GM21515 (cell line): ENCODE measurements around the gene SKI.

ENCODE experiments used
- ATAC-seq: cut with Tn5 transposase; IDR thresholded peaks from one replicate; pipeline ENCODE4 v1.9.1; 2021; ENCODE audit not compliant: unreplicated experiment

The SKI gene

GRCh38 chr1:2274929-2275475, 46.9 kb downstream of the SKI start:
- ATAC-seq: no peak

- no peak for ATAC-seq
Measured at GRCh38 chr1:2275796-2276536, 47.8 kb downstream of the SKI start.

- no peak for ATAC-seq
Measured at GRCh38 chr1:2276803-2277580, 48.9 kb downstream of the SKI start.

GRCh38 chr1:2277741-2278488, 49.8 kb downstream of the SKI start:
- no peak for ATAC-seq

- ATAC-seq: no peak
Measured at GRCh38 chr1:2278591-2279209, 50.6 kb downstream of the SKI start.

GRCh38 chr1:2279210-2279639, 51.1 kb downstream of the SKI start:
- no peak for ATAC-seq

GRCh38 chr1:2279817-2280216, 51.7 kb downstream of the SKI start:
- no peak for ATAC-seq

GRCh38 chr1:2282556-2283270, 54.6 kb downstream of the SKI start:
- ATAC-seq: no peak

- ATAC-seq: no peak
Measured at GRCh38 chr1:2283371-2283990, 55.4 kb downstream of the SKI start.

GRCh38 chr1:2283991-2284895, 56.1 kb downstream of the SKI start:
- ATAC-seq: no peak

- ATAC-seq: no peak
Measured at GRCh38 chr1:2284932-2285331, 56.8 kb downstream of the SKI start.

GRCh38 chr1:2286923-2287322, 58.8 kb downstream of the SKI start:
- ATAC-seq: no peak

- ATAC-seq: no peak
Measured at GRCh38 chr1:2287649-2288048, 59.5 kb downstream of the SKI start.

- no peak for ATAC-seq
Measured at GRCh38 chr1:2288311-2288710, 60.2 kb downstream of the SKI start.

- no peak for ATAC-seq
Measured at GRCh38 chr1:2288816-2289536, 60.9 kb downstream of the SKI start.

GRCh38 chr1:2289607-2290006, 61.5 kb downstream of the SKI start:
- no peak for ATAC-seq

GRCh38 chr1:2290171-2290578, 62.1 kb downstream of the SKI start:
- peak; percentile 21 for ATAC-seq
